Measurements from ENCODE around the gene FCHO1.

DNA sequence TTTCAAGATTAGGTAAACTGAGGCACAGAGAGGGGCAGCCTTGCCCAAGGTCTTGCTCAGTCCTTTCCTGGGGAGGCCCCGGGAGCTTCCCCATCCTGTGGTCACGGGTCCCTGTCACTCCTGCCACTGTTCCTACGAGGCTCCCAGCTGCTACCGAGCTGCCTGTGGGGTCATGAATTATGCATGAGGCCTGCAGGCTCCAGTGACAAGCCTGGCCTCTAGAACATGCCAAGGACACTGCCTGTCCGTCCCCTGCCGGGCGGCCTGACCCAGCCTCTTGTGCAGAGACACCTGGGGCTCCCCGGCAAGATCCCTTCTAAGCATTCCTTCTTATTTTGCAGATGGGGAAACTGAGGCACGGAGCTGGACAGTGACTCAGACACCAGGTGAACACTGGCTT lies 2.7 kb downstream of the FCHO1 start:
- no peak for TF ChIP-seq GATA2 (IDR thresholded peaks at IDR 0.05; ENCODE audit: low read depth, low read length)
- TF ChIP-seq GATA3 (IDR thresholded peaks at IDR 0.05; ENCODE audit: low read depth, low read length) = no peak

Data from SH-SY5Y (cell line).